ENCODE measurements around the gene MICALL2.

MICALL2 gene

DNA sequence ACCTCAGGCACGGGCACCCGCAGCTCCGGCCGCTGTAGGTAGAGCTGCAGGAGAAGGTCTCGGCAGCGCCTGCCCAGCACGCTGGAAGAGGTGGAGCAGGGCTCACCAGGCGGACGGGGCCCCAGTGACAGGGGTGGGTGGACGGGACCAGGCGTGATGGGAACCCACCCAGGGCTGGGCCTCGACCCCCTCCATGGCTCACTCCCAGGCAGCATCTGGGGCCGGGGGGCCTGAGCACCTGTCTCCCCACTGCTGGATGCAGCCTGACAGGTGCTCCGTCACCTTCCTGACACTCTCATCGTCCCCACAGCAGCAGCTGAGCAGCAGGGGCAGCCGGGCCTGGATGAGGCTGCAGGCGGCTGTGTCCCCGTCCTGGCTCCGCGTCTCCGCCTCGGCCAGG is 16.7 kb upstream of the MICALL2 start:
- no peak overlapping the region for H3K4me3 ChIP-seq (ENCODE audit: low read length)
- H3K9me3 ChIP-seq (ENCODE audit: control insufficient read depth, insufficient read depth, low read length): no peaks in the 10 kb centered on the region
- no peak for TF ChIP-seq EZH2phosphoT487 (IDR thresholded peaks at IDR 0.05; ENCODE audit: borderline replicate concordance, low read length)
- TF ChIP-seq, protein P1, sequence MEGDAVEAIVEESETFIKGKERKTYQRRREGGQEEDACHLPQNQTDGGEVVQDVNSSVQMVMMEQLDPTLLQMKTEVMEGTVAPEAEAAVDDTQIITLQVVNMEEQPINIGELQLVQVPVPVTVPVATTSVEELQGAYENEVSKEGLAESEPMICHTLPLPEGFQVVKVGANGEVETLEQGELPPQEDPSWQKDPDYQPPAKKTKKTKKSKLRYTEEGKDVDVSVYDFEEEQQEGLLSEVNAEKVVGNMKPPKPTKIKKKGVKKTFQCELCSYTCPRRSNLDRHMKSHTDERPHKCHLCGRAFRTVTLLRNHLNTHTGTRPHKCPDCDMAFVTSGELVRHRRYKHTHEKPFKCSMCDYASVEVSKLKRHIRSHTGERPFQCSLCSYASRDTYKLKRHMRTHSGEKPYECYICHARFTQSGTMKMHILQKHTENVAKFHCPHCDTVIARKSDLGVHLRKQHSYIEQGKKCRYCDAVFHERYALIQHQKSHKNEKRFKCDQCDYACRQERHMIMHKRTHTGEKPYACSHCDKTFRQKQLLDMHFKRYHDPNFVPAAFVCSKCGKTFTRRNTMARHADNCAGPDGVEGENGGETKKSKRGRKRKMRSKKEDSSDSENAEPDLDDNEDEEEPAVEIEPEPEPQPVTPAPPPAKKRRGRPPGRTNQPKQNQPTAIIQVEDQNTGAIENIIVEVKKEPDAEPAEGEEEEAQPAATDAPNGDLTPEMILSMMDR (IDR thresholded peaks at IDR 0.05; ENCODE audit: low read depth, low read length, poor library complexity, severe bottlenecking): no peak
- H3K36me3 ChIP-seq (ENCODE audit: control insufficient read depth, low read length): peaks cover 84% of the 10 kb centered on the region
- H3K4me1 ChIP-seq (ENCODE audit: control insufficient read depth, low read length): peaks cover 10% of the 10 kb centered on the region
- no peak overlapping the region for H3K4me2 ChIP-seq (ENCODE audit: low read length)
- H3K27me3 ChIP-seq (ENCODE audit: control insufficient read depth, low read length): no peaks in the 10 kb centered on the region
- H3F3A ChIP-seq (ENCODE audit: control insufficient read depth, insufficient read depth): 0 out of 2 replicates have a peak, but pooled peaks cover 2% of the 10 kb centered on the region
- H3K27ac ChIP-seq (ENCODE audit: low read depth, low read length): no peak overlapping the region
- H4K20me1 ChIP-seq (ENCODE audit: control insufficient read depth, insufficient read depth, low read depth, low read length): no peaks in the 10 kb centered on the region; the same call in 1 of the 2 replicates
- H3K9me2 ChIP-seq (replicated peaks; ENCODE audit: control insufficient read depth, low read length): no peaks in the 10 kb centered on the region
- H3K79me2 ChIP-seq (ENCODE audit: control insufficient read depth, low read length): no peaks in the 10 kb centered on the region; the same call in 1 of the 2 replicates

DNA sequence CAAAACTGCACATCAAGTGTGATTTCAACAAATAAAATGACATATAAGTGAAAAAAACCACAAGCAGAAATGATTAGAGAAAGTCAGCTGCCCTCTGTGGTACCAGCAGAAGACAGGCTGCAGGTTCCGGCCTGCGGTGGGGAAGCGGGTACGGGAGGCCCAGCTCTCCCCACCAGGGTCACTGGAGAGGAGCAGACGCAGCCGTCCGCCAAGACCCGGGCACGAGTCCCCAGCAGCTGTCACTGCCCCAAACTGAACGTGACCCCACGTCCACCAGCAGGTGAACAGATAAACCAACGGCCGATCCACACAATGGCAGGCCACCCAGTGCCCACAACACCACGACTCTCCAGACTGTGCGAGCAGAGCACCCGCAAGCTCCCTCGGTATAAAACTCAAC is 16.1 kb upstream of the MICALL2 start:
- Histone ChIP-seq H3K4me1 (ENCODE audit: control insufficient read depth, low read length) (peaks cover 10% of the 10 kb centered on the region), H3K9me3 (ENCODE audit: control insufficient read depth, insufficient read depth, low read length) (no peaks in the 10 kb centered on the region), H3F3A (ENCODE audit: control insufficient read depth, insufficient read depth) (0 out of 2 replicates have a peak, but pooled peaks cover 2% of the 10 kb centered on the region), H3K9me2 (replicated peaks; ENCODE audit: control insufficient read depth, low read length) (no peaks in the 10 kb centered on the region), H3K36me3 (ENCODE audit: control insufficient read depth, low read length) (peaks cover 84% of the 10 kb centered on the region), H3K4me3 (ENCODE audit: low read length) (no peak overlapping the region), H3K27me3 (ENCODE audit: control insufficient read depth, low read length) (no peaks in the 10 kb centered on the region), H3K79me2 (ENCODE audit: control insufficient read depth, low read length) (no peaks in the 10 kb centered on the region; the same call in 1 of the 2 replicates), H3K27ac (ENCODE audit: low read depth, low read length) (no peak overlapping the region), H3K4me2 (ENCODE audit: low read length) (no peak overlapping the region), H4K20me1 (ENCODE audit: control insufficient read depth, insufficient read depth, low read depth, low read length) (no peaks in the 10 kb centered on the region)
- TF ChIP-seq EZH2phosphoT487 (IDR thresholded peaks at IDR 0.05; ENCODE audit: borderline replicate concordance, low read length): no peak
- TF ChIP-seq, protein P1 (IDR thresholded peaks at IDR 0.05; ENCODE audit: low read depth, low read length, poor library complexity, severe bottlenecking): no peak

DNA sequence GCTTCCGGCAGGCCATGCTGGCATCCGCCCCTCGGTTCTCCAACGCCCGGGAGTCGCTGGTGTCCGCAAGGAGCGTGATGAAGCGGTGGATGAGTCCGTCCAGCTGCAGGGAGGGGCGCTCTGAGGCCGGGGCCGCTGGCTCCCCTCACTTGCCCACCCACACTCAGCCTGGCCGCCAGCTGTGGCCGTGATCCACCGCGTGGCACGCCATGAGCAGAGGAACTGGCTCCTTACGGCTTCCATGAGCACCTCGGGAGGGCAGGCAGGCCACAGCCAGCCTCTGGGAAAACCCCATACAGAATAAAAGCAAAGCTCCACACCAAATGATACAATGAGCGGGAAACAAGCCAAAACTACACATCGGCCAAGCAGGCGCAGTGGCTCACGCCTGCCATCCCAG is 15.5 kb upstream of the MICALL2 start:
- peaks cover 10% of the 10 kb centered on the region for H3K4me1 ChIP-seq (ENCODE audit: control insufficient read depth, low read length)
- no peaks in the 10 kb centered on the region for H3K9me3 ChIP-seq (ENCODE audit: control insufficient read depth, insufficient read depth, low read length)
- H4K20me1 ChIP-seq (ENCODE audit: control insufficient read depth, insufficient read depth, low read depth, low read length): no peaks in the 10 kb centered on the region
- H3K79me2 ChIP-seq (ENCODE audit: control insufficient read depth, low read length): no peaks in the 10 kb centered on the region; the same call in 1 of the 2 replicates
- H3K4me3 ChIP-seq (ENCODE audit: low read length): no peak overlapping the region
- H3F3A ChIP-seq (ENCODE audit: control insufficient read depth, insufficient read depth): 0 out of 2 replicates have a peak, but pooled peaks cover 2% of the 10 kb centered on the region
- TF ChIP-seq, protein P1 (IDR thresholded peaks at IDR 0.05; ENCODE audit: low read depth, low read length, poor library complexity, severe bottlenecking): no peak
- no peak for TF ChIP-seq EZH2phosphoT487 (IDR thresholded peaks at IDR 0.05; ENCODE audit: borderline replicate concordance, low read length)
- no peak overlapping the region for H3K27ac ChIP-seq (ENCODE audit: low read depth, low read length)
- no peaks in the 10 kb centered on the region for H3K9me2 ChIP-seq (replicated peaks; ENCODE audit: control insufficient read depth, low read length)
- H3K4me2 ChIP-seq (ENCODE audit: low read length): no peak overlapping the region
- no peaks in the 10 kb centered on the region for H3K27me3 ChIP-seq (ENCODE audit: control insufficient read depth, low read length)
- H3K36me3 ChIP-seq (ENCODE audit: control insufficient read depth, low read length): peaks cover 81% of the 10 kb centered on the region
